Colon (tissue), 2 donors: ENCODE results near the gene CDKN1B.

Source experiments
- FAIRE-seq: peaks from 2 replicates; lab custom pipeline; 2012; peaks lifted over from hg19 to GRCh38; lab: Jason Lieb, UNC
- donor health status: control.
- donor health status: control.

Gene CDKN1B

GRCh38 chr12:12716793-12717585, at the start of gene CDKN1B:
Gene CDKN1B, plus strand, starts transcription at chr12:12717368. Its CDS starts 472 bp downstream, at chr12:12717840.
- no peak for FAIRE-seq

- FAIRE-seq: no peak
Observed at GRCh38 chr12:12668005-12668404, 49.2 kb upstream of the CDKN1B start.

- FAIRE-seq: no peak
Observed at GRCh38 chr12:12669020-12669419, 48.1 kb upstream of the CDKN1B start.

- FAIRE-seq: no peak
Observed at GRCh38 chr12:12671850-12672660, 45.1 kb upstream of the CDKN1B start.

- no peak for FAIRE-seq
Observed at GRCh38 chr12:12673296-12673695, 43.9 kb upstream of the CDKN1B start.

GRCh38 chr12:12676605-12677004, 40.6 kb upstream of the CDKN1B start:
- no peak for FAIRE-seq

- FAIRE-seq: no peak
Observed at GRCh38 chr12:12681061-12681765, 36.0 kb upstream of the CDKN1B start.

- FAIRE-seq: no peak
Observed at GRCh38 chr12:12682284-12682683, 34.9 kb upstream of the CDKN1B start.

- FAIRE-seq: no peak
Observed at GRCh38 chr12:12683136-12683697, 34.0 kb upstream of the CDKN1B start.

- FAIRE-seq: no peak
Observed at GRCh38 chr12:12683725-12684124, 33.4 kb upstream of the CDKN1B start.

- FAIRE-seq: no peak
Observed at GRCh38 chr12:12684375-12685106, 32.6 kb upstream of the CDKN1B start.

GRCh38 chr12:12685305-12685704, 31.9 kb upstream of the CDKN1B start:
- FAIRE-seq: no peak

GRCh38 chr12:12686472-12686871, 30.7 kb upstream of the CDKN1B start:
- FAIRE-seq: no peak

- no peak for FAIRE-seq
Observed at GRCh38 chr12:12686925-12687324, 30.2 kb upstream of the CDKN1B start.

GRCh38 chr12:12689647-12690300, 27.4 kb upstream of the CDKN1B start:
- FAIRE-seq: no peak

- no peak for FAIRE-seq
Observed at GRCh38 chr12:12691549-12691948, 25.6 kb upstream of the CDKN1B start.

- no peak for FAIRE-seq
Observed at GRCh38 chr12:12693111-12693671, 24.0 kb upstream of the CDKN1B start.

- FAIRE-seq: peak; percentile 69
Observed at GRCh38 chr12:12696562-12697383, 20.4 kb upstream of the CDKN1B start.

- FAIRE-seq: no peak
Observed at GRCh38 chr12:12699345-12699744, 17.8 kb upstream of the CDKN1B start.

- no peak for FAIRE-seq
Observed at GRCh38 chr12:12700254-12700653, 16.9 kb upstream of the CDKN1B start.
